ENCODE measurements around the gene MAGEE1.

MAGEE1 gene

GRCh38 chrX:76477353-76477752 lies 49.8 kb downstream of the MAGEE1 start:
- Histone ChIP-seq H3K27ac (no peak overlapping the region), H3K4me3 (ENCODE audit: low read depth, low read length) (no peak overlapping the region), H3K9me3 (ENCODE audit: severe bottlenecking) (no peaks in the 10 kb centered on the region), H3K36me3 (no peaks in the 10 kb centered on the region), H3K27me3 (ENCODE audit: insufficient read depth, low read depth, severe bottlenecking) (peaks cover 8% of the 10 kb centered on the region)
- no peak for DNase-seq
- no peak for TF ChIP-seq CTCF (IDR thresholded peaks at IDR 0.05; ENCODE audit: low read depth, low read length)
